ENCODE data around the gene ULBP3.
"Not testable (repeated sequence)": the region's sequence is repeated elsewhere in the genome, so short reads cannot be mapped to it uniquely, and the experiment has no call there.

Gene ULBP3

DNA sequence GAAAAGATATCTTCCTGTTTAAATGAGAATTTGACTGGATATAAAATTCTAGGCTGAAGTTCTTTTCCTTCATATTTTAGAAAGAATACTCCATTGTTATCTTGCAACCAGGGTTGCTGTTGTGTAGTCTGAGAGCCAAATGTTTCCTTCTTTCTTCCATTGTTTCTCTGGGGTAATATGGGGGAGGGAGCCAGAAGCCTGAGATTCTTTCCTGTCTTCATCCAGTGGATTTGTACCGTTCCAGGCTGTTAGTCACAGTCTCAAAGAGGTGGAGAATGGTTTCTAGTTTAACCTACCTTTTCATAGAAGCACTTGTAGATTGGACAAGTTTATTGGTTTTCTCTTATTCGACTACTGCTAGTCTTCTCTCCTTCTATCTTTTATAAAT is 6.1 kb upstream of the ULBP3 start:
- no peak for DNase-seq

DNA sequence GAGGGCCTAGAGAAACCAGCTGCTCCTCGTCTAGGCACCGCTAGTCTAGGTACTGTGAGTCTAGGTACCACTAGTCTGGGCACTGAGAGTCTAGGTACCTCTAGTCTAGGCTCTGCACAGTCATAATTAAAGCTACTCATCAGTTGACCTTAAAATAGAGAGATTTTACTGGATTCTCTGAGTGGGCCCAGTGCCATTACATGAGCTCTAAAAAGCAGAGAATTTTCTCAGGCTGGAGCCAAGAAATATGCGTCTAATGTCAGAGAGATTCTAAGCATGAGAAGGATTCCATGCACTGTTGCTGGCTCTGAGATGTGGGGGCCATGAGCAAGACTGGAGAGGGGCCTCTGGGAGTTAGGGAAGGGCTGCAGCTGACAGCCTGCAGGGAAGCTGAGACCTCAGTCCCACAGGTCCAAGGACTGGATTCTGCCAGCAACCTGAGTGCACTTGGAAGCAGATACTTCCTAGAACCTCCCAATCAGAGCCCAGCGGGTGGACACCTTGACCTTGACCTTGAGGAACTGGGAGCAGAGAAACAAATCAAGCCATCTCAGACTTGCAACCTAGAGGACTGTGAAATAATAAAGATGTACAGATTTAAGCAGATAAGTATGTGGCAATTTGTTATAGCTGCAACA is 5.6 kb upstream of the ULBP3 start:
- DNase-seq = not testable (repeated sequence)

DNA sequence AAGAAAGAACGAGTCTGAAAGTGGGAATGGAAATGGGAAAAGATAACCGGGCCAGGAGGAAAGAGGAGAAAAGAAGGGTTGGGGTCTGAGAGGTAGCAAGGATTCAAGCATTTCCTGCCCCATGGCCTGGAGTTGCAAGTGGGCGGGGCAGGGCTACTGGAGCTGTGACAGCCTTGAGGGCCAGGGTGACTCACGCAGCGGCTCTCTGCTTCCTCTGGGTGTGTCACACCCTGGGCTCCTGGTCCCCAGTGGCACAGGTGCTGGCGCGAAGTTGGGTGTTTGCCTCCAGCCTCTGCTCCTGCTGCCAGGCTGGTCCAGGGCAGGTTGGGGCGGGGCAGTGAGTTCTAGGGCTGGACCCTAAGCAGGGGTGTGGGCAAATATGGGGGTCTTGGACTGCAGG is 3.3 kb upstream of the ULBP3 start:
- no peak for DNase-seq

DNA sequence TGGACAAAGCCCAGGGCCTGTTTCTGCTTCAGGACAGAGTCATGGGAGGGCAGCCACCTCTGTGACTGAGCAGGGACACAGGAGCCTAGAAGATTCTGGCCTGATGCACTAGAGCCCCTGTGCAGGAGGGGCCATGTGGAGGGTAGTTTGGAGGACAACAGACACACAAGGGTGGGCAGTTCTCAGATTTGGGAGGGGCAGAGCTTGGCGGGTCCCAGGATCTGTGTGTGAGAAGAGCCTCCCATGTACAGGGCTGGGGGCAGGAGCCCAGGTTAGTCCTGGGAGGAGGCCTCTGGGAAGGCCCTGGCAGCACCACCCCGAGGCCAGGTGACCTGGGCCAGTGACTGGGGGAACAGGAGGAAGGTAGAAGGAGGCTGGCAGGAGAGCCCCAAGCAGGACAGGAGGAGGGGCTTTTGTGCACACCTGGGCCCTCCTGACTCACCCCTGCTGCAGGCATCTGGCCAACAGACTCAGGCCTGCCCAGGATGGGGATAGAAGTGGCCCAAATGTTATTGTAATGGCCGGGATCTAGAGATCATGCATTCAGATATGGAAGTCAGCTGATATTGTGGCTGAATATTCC is 1.4 kb upstream of the ULBP3 start:
- no peak for DNase-seq

DNA sequence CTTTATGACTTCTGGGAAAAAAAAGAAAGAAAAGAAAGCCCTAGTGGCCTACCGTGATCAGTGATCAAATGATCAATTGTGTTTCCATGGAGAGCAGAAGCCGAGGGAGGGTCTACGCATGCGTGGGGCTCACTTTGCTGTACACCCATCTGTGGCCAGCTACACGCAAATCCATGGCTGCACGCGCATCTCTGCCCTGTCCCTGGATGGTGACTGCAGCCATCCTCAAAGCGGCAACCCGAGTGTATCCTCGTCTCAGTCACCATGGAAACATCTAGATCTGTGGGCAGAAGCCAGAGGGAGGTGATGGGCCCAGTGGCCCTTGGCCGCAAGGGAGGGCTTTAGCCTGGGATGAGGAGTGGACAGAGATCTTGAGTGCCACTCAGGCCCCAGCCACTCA is 785 bp upstream of the ULBP3 start:
- no peak for DNase-seq

DNA sequence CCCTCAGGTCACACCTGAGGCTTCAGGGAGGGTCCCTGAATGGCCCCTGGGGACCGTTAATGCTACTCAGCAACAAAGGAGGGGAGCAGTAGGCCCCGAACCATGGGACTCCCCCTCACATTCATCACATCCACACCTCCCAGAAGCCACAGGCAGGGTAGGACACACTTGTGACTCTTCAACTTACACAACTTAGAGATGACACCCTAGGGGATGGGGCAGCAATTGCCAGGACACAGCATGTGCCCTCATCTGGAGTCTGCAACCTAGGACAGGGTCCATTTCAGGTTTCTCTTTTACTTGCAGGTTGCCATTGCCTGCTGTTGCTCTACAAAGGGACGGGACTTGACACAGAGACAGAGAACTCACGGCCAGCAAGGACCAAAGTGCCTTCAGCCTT is 770 bp downstream of the ULBP3 start:
- no peak for DNase-seq

DNA sequence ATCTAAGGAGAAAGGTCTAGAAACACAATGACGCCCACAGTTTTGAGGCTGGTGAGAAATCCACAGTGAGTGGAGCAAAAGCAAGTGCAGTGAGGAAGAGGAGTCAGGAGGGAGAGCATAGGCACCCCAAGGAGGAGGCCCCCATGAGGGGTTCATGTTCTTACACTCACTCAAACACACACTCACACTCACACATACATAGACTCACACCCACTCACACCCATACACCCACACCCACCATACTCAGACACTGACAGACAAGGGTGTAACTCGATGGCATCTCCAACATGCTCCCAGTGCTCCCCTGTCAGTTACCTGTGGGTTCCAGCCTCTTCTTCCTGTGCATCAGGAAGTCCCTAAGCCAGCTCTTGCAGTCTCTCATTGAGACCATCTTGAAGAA is 3.8 kb downstream of the ULBP3 start:
- no peak for DNase-seq

DNA sequence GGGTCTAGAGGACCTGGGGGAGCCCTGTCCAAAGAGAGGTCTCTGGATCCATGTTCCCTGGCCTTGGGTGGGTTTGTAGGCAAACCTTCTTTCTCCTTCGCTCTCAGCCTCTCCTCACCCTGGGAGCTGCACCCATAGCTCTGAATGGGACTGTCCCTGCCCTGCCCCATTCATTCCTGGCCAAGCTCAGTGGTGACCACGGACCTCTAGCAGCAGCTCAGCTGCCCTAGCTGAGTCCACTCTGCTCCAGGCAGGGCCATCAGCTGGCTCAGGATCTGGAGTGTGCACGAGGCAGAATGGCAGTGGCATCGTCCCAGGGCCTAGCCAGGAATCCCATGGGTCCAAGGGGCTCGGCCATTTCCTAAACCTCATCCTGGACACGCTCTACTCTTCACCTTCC is 5.3 kb downstream of the ULBP3 start:
- no peak for DNase-seq

DNA sequence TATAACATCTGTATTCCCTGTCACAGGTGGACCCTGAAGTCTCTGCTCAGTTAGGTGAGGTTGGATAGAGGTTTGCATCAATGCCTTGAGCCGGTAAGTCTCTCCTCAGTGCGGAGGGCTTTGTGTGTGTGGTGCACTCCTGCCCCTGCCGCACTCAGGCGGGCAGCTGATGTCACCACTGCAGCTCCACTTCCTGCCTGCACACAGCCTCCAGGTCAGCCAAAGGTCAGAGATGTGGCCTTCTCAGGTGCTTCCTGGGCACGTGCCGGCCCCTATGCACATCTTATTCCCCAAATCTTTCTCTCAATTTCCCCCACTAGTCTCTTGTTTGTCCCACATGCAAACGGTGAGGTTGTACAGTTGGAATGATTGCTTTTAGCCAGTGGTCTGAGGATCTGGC is 8.9 kb downstream of the ULBP3 start:
- DNase-seq = not testable (repeated sequence)

DNA sequence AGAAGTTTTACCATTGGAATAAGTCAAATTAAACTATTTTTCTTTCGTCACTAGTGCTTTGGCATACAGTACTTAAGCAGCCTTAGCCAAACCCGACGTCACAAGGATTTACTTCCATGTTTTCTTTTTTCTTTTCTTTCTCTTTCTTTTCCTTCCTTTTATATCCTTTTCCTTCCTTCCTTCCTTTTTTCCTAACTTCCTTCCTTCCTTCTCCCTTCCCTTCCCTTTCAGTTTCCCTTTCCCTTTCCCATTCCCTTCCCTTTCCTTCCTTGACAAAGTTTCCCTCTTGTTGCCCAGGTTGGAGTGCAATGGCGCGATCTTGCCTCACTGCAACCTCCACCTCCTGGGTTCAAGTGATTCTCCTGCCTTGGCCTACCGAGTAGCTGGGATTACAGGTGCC is 9.9 kb downstream of the ULBP3 start:
- no peak for DNase-seq

DNA sequence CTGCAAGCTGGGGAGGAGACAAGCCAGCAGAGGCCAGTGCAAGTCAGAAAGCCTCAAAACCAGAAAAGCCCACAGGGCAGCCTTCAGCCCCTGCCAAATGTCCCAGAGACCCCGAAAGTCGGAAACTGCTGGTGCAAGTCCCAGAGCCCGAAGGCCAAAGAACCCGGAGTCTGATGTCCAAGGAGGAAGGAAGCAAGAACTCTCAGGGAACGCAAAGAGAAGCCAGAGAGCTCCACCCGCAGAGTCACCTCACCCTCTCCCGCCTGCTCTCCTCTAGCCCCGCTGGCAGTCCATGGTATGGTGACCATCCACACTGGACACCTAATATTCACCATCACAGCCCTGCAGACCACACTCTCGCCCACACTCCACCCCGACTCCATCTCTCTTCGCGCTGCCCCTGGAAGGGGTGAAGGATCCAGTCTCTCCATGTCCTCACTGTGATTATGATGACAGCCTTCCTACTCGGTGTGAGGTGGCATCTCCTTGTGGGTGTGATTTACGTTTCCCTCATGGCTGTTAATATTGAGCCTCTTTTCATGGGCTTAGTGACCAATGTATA is 10.6 kb downstream of the ULBP3 start:
- DNase-seq = no peak

DNA sequence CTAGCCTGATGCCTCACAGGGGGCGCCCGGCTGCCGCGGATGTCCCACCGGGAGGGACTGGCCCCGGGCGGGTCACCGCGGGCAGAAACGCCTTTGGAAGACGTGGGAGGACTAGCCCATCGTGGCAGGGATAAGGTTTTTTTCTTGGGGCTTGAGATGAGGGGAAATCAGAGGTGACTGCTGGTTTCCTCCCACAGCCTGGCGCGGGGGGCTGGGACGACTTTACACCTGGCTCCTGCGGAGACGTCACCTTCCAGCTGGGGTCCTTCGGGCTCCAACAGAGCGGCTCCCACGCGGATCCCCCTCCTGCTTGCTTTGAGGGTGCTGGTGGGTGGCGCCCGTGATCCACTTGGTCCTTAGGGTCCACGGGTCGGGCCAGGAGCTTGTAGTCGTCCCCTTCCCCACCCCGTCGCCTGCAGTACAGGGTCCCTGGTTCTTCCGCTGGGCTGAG is 11.4 kb downstream of the ULBP3 start:
- DNase-seq = no peak

DNA sequence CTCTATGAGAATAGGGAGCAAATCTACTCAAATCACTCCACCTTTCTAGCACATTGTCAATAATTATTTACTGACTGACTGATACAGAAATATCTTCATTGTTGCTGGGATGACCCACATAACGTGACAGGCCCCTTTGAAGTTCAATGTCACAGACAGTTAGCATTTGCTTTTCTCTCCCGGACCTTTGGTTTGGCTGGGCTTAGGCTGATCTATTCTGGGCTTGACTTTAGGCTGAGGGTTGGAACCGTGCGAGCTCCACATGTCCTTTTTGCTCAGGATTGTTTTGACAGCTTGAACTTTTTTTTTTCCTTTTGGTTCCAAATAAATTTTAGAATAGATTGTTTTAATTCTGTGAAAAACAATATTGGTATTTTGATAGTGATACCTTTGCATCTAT is 12.0 kb downstream of the ULBP3 start:
- no peak for DNase-seq

DNA sequence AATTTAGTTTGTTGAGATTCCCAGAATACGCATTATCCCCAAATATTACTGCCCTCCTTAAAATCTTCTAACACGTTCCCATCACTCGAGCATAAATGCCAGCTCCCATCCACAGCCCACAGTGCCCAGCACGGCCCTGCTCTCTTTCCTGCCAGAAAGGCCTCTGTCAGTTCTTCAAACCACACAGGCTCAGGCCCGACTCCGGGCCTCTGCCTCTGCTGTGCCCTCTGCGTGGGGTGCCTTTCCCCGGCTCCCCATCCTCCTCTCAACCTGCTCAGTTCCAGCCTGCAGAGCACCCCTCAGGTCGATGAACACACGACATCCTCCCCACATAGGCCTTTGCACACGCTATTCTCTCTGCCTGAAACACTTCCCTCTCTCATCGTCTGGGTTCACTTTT is 12.8 kb downstream of the ULBP3 start:
- DNase-seq = no peak

DNA sequence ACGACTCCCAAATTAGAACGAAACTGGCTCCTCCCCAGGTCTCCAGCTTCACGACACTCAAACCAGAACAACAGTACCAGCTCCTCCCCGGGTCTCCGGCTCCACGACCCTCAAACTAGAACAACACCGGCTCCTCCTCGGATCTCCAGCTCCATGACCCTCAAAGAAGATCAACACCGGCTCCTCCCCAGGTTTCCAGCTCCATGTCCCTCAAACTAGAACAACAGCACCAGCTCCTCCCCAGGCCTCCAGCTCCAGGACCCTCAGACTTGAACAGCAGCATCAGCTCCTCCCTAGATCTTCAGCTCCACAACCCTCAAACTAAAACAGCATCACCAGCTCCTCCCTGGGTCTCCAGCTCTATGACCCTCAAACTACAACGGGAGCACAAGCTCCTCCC is 13.8 kb downstream of the ULBP3 start:
- DNase-seq = no peak

DNA sequence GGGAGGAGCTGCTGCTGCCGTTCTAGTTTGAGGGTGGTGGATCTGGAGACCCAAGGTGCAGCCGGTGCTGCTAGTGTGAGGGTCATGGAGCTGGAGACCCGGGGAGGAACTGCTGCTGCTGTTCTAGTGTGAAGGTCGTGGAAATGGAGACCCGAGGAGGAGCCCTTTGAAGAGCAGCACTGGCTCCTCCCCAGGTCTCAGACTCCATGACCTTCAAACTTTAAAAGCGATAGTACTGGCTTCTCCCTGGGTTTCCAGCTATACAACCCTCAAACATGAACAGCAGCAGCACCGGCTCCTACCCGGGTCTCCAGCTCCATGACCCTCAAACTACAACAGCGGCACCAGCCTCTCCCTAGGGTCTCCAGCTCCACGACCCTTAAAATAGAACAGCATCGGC is 15.5 kb downstream of the ULBP3 start:
- DNase-seq = no peak

DNA sequence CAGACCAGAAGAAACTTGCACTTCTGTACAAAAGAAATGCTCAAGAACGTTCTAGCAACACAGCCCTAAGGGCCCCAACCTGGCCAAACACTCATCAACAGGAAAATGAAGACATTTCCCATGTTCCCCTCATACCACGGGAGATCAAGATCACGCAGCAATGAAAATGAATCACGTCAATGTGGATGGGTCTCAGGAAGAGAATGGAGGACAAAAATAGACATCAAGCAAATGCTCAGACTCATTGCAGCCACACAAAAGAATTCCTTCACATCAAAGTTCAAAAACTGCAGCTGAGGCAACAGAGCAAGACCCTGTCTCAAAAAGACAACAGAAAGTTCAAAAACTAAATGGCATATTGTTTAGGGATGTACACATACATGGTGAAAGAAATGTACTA is 18.1 kb downstream of the ULBP3 start:
- no peak for DNase-seq

DNA sequence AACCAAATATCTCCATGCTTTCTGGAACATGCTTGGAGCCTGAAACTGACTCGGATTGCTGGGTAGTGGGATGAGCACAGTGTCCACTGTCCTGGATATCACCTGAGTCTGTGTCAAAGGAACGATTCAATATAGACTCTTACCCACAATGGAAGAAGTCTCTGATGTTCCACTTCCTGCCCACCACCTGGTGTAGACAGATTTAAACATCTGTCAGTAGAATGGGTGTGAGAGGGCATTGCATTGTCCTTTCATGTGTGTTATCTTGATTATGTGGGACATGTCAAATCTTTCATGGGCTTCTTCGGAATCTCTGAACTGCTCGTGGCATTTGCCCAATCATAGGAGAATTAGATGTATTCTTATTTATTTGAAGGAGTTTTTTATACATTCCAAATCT is 20.8 kb downstream of the ULBP3 start:
- no peak for DNase-seq

DNA sequence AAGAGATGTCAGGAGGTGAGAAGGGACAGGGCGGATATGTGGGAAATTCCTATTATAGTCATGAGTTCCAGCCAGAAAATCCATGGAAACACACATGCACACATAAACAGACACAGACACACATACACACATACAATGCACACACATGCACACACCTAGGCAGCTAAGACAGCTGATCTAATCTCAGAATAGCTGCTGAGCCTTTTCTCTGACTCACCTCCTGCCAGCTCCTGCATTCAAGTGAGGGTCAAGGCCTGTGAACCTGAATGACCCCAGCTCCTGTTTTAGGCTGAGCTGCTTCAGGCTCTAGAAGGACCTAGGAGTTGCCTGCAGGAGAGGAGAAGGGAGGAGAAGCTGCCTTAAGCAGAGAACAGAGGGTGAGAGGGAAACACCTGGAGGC is 22.0 kb downstream of the ULBP3 start:
- no peak for DNase-seq

DNA sequence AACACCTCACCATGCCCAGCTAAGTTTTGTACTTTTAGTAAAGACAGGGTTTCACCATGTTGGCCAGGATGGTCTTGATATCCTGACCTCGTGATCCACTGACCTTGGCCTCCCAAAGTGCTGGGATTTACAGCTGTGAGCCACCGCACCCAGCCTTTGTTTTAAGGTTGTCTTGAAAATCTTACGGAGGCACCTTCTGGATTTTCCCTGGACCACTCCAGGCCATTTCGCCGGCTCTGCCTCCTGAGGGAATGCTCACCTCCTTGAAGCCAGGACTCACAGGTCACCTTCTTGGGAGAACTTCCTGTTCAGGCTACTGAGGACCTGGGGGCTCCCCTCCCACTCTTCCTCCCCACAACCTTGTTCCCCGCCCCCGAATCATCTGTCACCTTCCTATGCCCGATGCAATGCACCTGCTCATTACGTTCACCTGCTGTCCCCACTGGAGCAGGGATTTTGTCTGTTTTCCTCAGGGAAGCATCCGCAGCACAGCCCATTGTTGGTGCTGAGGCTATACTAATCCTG is 24.2 kb downstream of the ULBP3 start:
- DNase-seq = no peak

DNA sequence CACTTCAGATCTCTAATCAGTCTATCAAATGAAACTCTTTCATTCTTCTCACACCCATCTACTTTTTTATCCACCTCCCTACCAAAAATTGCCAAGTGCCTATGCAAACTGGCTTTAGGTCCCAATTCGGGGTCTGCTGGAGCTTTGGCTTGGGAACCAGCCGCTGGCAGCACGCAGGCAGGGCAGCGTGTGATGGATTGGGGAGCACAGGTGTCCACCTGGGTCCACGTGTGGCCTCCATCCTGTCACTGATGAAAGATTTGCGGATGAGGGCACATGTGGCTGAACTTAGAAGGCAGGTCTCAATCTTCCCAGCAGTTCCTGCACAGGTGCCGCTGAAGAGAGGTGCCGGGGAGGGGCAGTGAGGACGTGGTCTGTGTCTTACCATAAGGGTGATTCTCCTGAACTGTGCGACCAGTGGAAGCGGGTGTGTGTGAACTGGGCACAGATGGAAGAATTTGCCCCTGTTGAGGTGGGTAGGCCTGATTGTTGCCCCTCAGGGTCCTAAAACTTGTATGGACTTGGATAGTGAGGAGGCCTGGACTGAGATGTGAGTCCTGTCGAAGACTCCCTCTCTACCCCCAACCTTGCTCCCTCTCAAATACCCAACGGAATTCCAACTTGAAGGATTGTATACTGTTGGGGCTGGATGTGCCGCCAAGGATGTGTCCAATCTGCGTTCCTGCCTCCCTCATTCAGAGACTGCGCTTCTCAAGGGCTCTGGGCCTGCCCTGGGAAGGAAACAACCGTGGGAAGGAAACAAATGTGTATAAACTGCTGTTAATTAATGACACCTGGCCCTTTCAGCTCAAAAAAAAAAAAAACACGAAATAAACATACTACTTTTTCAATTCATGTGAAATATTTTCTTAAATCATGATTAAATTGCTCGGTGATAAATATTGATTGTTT is 25.2 kb downstream of the ULBP3 start:
- no peak for DNase-seq

DNA sequence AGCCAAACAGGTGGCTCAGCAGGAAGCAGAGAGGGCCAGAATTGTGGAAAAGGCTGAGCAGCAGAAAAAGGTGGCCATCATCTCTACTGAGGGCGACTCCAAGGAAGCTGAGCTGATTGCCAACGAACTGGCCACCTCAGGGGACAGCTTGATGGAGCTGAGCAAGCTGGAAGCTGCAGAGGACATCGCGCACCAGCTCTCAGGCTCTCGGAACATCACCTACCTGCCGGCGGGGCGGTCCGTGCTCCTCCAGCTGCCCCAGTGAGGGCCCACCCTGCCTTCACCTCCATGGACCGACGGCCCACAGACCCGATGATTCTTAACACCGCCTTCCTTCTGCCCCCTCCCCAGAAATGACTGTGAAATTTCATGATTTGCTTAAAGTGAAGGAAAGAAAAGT is 25.8 kb downstream of the ULBP3 start:
- DNase-seq = no peak

DNA sequence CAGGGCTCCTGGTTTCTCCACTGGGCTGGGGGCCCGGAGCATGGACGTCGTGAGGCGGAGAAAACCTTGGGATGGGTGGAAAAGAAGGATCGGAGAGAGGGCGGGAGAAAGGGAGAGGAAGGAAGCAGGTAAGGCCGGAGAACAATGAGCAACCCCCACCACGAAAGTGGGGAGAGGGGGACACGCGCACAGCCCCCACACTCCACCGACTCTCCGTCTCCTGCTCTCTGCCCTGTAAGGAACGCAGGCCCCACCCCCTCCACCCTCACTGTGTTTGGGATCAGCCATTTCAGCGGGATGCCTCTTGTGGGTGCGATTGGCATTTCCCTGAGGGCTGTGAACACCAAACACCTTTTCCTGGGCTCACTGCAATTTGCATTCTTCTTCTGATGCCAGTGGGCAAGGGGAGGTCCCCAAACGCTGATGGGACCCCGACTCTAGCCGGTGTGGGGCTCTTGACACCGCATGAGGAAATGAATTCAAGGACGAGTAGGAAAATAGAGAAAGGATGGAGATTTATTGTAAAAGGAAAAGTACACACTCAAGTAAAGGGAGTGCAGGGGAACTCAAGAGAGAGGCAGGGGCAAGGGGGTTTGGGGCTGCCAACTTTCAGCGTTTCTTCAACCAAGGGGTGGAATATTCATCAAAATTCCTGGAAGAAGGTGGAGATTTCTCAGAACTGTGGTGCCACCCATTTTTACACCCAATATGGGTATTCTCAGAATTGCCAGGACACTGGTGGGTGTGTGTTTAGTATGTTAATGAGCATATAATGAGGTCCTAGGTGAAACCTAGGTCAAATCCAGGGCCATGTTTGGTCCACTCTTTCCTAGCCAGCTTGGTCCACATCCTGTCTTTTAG is 30.5 kb downstream of the ULBP3 start:
- DNase-seq = no peak
